Peyer's patch (tissue), 4 donors: ENCODE measurements around the gene EPN1.

Experiments
- POLR2A ChIP-seq, 2 donors: fragments of 450-650 bp; IDR thresholded peaks; one replicate each; pipeline ENCODE4 v1.5.1; 2017; ENCODE audit warnings: antibody characterized with exemption in 2 of 2, mild to moderate bottlenecking in 2 of 2, moderate library complexity in 2 of 2
- TF ChIP-seq, protein P1 (sequence below), 6 experiments: fragments of 450-650 bp in 4 of 6; fragments of 200-600 bp in 2 of 6; sonication (generic) in 1 of 6; IDR thresholded peaks; one replicate each; pipeline ENCODE4 v1.5.1; 2017 to 2019; ENCODE audit warnings: antibody characterized with exemption in 6 of 6, mild to moderate bottlenecking in 3 of 6, moderate library complexity in 1 of 6

DNA sequence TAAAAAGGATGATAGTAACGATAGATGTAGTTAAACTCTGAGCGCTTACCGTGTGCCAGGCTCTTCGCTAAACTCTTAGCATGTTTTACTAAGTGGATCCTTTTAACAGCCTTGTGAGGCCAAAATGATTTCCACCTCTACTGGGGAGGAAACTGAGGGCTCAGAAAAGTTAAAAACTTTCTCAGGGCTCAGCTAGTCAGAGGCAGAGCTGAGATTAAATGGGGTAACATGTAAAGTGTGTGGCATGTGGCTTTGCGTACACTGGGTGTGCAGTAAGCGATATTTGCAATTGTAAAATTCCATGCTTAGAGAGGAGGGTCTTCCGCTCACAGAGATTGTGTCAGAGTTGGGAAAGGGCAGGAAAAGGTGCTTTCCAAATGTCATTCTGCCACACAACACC, 18.5 kb upstream of the EPN1 start:
- TF ChIP-seq, protein P1, sequence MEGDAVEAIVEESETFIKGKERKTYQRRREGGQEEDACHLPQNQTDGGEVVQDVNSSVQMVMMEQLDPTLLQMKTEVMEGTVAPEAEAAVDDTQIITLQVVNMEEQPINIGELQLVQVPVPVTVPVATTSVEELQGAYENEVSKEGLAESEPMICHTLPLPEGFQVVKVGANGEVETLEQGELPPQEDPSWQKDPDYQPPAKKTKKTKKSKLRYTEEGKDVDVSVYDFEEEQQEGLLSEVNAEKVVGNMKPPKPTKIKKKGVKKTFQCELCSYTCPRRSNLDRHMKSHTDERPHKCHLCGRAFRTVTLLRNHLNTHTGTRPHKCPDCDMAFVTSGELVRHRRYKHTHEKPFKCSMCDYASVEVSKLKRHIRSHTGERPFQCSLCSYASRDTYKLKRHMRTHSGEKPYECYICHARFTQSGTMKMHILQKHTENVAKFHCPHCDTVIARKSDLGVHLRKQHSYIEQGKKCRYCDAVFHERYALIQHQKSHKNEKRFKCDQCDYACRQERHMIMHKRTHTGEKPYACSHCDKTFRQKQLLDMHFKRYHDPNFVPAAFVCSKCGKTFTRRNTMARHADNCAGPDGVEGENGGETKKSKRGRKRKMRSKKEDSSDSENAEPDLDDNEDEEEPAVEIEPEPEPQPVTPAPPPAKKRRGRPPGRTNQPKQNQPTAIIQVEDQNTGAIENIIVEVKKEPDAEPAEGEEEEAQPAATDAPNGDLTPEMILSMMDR (IDR thresholded peaks at IDR 0.05), result no peak
- no peak for TF ChIP-seq POLR2A (IDR thresholded peaks at IDR 0.05)
